Astrocyte (in vitro differentiated cells and primary cell): ENCODE data around the gene LRMDA.

Experiments
- EZH2 ChIP-seq: IDR thresholded peaks from 2 replicates; pipeline ENCODE4 v1.6.1; 2012; ENCODE audit warnings: mild to moderate bottlenecking, low read length, inconsistent platforms; ENCODE audit not compliant: insufficient read depth
- TF ChIP-seq, protein P1 (sequence below): IDR thresholded peaks from 2 replicates; pipeline ENCODE4 v1.5.1; 2011; ENCODE audit warnings: low read depth, mild to moderate bottlenecking, inconsistent platforms, low read length, moderate library complexity; ENCODE audit not compliant: insufficient read depth

DNA sequence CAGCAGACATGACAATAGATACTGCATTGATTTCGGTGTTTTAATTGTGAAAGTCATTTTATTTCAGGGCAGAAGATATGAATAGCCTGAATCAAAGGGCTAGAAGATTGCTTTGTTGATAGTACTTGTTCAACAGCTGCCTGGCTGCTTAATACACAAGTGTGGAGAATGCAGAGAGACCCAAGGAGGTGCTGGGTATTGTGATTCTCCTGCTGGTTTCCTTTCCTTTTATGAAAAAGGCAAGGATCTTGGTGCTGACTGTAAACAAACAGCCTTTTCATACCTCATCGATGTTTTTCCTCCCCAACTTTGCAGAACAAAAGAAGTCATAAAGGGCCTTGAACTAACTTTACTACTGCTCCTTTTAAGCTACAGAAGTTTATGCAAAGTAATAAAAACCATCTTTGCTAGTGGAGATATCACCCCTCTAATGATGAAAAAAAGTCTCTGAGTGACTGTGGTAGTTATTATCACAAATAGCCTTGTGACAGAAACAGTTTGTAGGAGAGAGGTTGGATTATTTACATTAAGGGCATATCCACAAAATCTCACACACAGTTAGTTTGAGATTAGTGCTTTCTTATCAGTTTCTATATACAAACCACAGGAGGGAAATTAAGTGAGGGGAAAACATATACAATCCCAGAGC lies 800.0 kb downstream of the LRMDA start:
- TF ChIP-seq, protein P1, sequence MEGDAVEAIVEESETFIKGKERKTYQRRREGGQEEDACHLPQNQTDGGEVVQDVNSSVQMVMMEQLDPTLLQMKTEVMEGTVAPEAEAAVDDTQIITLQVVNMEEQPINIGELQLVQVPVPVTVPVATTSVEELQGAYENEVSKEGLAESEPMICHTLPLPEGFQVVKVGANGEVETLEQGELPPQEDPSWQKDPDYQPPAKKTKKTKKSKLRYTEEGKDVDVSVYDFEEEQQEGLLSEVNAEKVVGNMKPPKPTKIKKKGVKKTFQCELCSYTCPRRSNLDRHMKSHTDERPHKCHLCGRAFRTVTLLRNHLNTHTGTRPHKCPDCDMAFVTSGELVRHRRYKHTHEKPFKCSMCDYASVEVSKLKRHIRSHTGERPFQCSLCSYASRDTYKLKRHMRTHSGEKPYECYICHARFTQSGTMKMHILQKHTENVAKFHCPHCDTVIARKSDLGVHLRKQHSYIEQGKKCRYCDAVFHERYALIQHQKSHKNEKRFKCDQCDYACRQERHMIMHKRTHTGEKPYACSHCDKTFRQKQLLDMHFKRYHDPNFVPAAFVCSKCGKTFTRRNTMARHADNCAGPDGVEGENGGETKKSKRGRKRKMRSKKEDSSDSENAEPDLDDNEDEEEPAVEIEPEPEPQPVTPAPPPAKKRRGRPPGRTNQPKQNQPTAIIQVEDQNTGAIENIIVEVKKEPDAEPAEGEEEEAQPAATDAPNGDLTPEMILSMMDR, result no peak
- TF ChIP-seq EZH2, result no peak
